Osteoblast (primary cell): ENCODE measurements around the gene GCAT. TPM values are rescaled to one million over a fixed set of nuclear protein-coding genes. Genes with fewer than 3 reads are reported as not detected.

Experiments
- DNase-seq: peaks from one replicate; pipeline ENCODE4 v3.0.0; 2011; ENCODE audit warnings: low spot score, mixed read lengths; ENCODE audit not compliant: insufficient read length; ENCODE audit errors: missing footprints
- H2AFZ ChIP-seq: 2 replicates; pipeline ENCODE4 v1.6.0; 2011; ENCODE audit warnings: mild to moderate bottlenecking, low read length
- H3K27ac ChIP-seq: 2 replicates; pipeline ENCODE4 v1.5.1; 2011; ENCODE audit warnings: mild to moderate bottlenecking, low read depth, low read length, moderate library complexity
- H3K27me3 ChIP-seq: 2 replicates; pipeline ENCODE4 v1.6.0; 2012; ENCODE audit warnings: mild to moderate bottlenecking, control low read depth, inconsistent platforms, low read length, moderate library complexity; ENCODE audit not compliant: insufficient read depth
- H3K36me3 ChIP-seq: 2 replicates; pipeline ENCODE4 v1.5.1; 2011; ENCODE audit warnings: mild to moderate bottlenecking, low read length, control low read depth, moderate library complexity; ENCODE audit not compliant: insufficient read depth
- H3K4me1 ChIP-seq: 2 replicates; pipeline ENCODE4 v1.5.1; 2011; ENCODE audit warnings: mild to moderate bottlenecking, low read length, control low read depth, moderate library complexity; ENCODE audit not compliant: insufficient read depth
- H3K4me2 ChIP-seq: 2 replicates; pipeline ENCODE4 v1.6.0; 2011; ENCODE audit warnings: mild to moderate bottlenecking, low read length; ENCODE audit not compliant: insufficient read depth
- H3K4me3 ChIP-seq: fragments of 200-600 bp; sonication (generic); 3 replicates; pipeline ENCODE4 v1.5.1; 2012; ENCODE audit warnings: mild to moderate bottlenecking, low read length, inconsistent platforms; ENCODE audit not compliant: insufficient read depth
- H3K79me2 ChIP-seq: 2 replicates; pipeline ENCODE4 v1.6.0; 2012; ENCODE audit warnings: mild to moderate bottlenecking, low read length, control low read depth, inconsistent platforms; ENCODE audit not compliant: insufficient read depth
- H3K9me3 ChIP-seq: 2 replicates; pipeline ENCODE4 v1.5.1; 2011; ENCODE audit warnings: low read depth, low read length, control low read depth
- H4K20me1 ChIP-seq: 2 replicates; pipeline ENCODE4 v1.6.0; 2012; ENCODE audit warnings: mild to moderate bottlenecking, low read length, control low read depth; ENCODE audit not compliant: insufficient read depth
- total RNA-seq: library from RNA; depleted of rRNA; stranded (reverse); fragments of >200 nt; gene quantifications from 2 replicates; pipeline ENCODE4 v1.2.3, GENCODE V29; 2012
- TF ChIP-seq, protein P1 (sequence below): IDR thresholded peaks from 2 replicates; pipeline ENCODE4 v1.5.1; 2011; ENCODE audit warnings: mild to moderate bottlenecking, low read depth, low read length, moderate library complexity; ENCODE audit errors: extremely low read depth

The GCAT gene
- total RNA-seq, 1 donor, result 26.8 TPM

DNA sequence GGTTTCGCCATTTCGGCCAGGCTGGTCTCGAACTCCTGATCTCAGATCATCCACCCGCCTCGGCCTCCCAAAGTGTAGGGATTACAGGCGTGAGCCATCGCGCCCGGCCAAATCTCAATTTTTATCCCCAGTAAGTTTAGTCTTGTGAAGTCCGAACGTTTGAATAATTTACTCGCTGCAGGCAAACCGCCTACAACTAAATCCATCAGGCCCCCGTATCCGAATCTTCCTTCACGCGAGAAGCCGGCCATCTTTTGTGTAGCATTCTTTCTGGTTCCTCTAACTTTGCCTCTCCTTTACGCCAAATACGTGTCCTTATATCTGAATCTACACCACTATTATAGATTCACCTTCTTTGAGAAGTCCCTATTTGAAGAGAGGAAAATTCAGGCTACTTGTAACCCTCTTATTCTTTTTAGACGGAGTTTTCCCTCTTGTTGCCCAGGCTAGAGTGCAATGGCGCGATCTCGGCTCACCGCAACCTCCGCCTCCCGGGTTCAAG, 40.9 kb downstream of the GCAT start:
- peak overlapping the region; percentile 83 for H3K4me3 ChIP-seq
- TF ChIP-seq, protein P1, sequence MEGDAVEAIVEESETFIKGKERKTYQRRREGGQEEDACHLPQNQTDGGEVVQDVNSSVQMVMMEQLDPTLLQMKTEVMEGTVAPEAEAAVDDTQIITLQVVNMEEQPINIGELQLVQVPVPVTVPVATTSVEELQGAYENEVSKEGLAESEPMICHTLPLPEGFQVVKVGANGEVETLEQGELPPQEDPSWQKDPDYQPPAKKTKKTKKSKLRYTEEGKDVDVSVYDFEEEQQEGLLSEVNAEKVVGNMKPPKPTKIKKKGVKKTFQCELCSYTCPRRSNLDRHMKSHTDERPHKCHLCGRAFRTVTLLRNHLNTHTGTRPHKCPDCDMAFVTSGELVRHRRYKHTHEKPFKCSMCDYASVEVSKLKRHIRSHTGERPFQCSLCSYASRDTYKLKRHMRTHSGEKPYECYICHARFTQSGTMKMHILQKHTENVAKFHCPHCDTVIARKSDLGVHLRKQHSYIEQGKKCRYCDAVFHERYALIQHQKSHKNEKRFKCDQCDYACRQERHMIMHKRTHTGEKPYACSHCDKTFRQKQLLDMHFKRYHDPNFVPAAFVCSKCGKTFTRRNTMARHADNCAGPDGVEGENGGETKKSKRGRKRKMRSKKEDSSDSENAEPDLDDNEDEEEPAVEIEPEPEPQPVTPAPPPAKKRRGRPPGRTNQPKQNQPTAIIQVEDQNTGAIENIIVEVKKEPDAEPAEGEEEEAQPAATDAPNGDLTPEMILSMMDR, result no peak

DNA sequence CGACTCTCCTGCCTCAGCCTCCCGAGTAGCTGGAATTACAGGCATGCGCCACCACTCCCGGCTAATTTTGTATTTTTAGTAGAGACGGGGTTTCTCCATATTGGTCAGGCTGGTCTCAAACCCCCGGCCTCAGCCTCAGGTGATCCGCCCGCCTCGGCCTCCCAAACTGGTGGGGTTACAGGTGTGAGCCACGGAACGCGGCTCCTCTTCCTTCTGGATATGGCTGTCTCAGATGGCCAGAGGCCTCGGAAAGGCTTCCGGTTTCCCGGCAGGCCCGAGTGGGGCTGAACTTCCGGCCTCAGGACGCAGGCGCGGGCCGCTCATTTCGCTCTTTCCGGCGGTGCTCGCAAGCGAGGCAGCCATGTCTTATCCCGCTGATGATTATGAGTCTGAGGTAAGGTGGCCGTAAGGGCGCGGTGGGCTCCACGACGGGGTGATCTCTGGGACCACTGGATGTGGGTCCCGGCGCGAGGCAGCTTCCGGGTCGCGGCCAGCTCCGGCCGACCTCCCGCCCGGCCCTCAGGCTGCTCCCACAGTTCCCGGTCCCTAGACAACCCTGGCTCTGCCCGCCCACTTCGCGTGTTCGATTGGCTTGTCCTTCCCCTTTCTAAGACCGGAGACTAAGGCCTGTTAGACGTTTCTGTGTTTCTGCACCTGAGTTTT, 41.5 kb downstream of the GCAT start, which contains the start of gene EIF3L:
TSS of gene EIF3L (plus strand) at position 331 of the 663 bp plus-strand sequence. CDS start at position 362, 31 bp downstream.
- DNase-seq, result peak; percentile 99
- Histone ChIP-seq H3K9me3 (no peaks in the 10 kb centered on the region), H3K4me1 (peaks cover 9% of the 10 kb centered on the region), H3K27ac (peak within 1 kb of the TSS; percentile 71), H3K79me2 (peaks cover 48% of the 10 kb centered on the region), H4K20me1 (peaks cover 6% of the 10 kb centered on the region), H3K27me3 (no peaks in the 10 kb centered on the region), H2AFZ (peak within 1 kb of the TSS; percentile 93), H3K4me3 (peak within 1 kb of the TSS; percentile 83), H3K4me2 (peak within 1 kb of the TSS; percentile 98), H3K36me3 (peaks cover 35% of the 10 kb centered on the region)
- TF ChIP-seq, protein P1, result no peak

More for the DNA sequence above, 40.9 kb downstream of the GCAT start:
- peak overlapping the region; percentile 93 for H2AFZ ChIP-seq
- peak; percentile 80 for DNase-seq
- peaks cover 44% of the 10 kb centered on the region for H3K79me2 ChIP-seq
- H3K4me1 ChIP-seq, result peaks cover 9% of the 10 kb centered on the region
- H3K36me3 ChIP-seq, result peaks cover 31% of the 10 kb centered on the region
- peak overlapping the region; percentile 98 for H3K4me2 ChIP-seq
- peak overlapping the region; percentile 71 for H3K27ac ChIP-seq
- H3K9me3 ChIP-seq, result no peaks in the 10 kb centered on the region
- H4K20me1 ChIP-seq, result peaks cover 6% of the 10 kb centered on the region
- H3K27me3 ChIP-seq, result no peaks in the 10 kb centered on the region

DNA sequence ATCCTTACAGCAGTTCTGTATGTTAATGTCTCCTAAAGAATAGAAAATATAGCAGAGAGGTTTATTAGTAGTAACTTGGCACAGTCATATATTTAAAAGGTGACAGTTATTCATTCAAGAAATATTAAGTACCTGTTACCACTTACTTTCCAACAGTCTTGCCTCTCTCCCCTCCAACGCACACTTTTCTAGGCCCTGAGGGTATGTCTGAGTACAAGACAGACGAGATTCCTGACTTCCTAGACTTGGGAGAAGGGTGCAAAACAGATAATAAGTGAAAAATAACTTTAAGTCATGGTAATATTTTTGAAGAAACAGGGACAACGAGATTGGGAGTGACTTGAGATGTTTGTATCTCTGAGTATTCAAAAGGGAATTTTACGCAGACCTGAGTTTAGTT, 43.1 kb downstream of the GCAT start:
- H3K4me3 ChIP-seq, result no peak overlapping the region
- H3K27ac ChIP-seq, result no peak overlapping the region
- peaks cover 63% of the 10 kb centered on the region for H3K79me2 ChIP-seq
- H3K4me1 ChIP-seq, result peaks cover 9% of the 10 kb centered on the region
- H3K36me3 ChIP-seq, result peaks cover 51% of the 10 kb centered on the region
- H3K27me3 ChIP-seq, result no peaks in the 10 kb centered on the region
- H3K9me3 ChIP-seq, result no peaks in the 10 kb centered on the region
- TF ChIP-seq, protein P1, result no peak
- H4K20me1 ChIP-seq, result peaks cover 15% of the 10 kb centered on the region
- H3K4me2 ChIP-seq, result no peak overlapping the region
- DNase-seq, result no peak
- H2AFZ ChIP-seq, result no peak overlapping the region

DNA sequence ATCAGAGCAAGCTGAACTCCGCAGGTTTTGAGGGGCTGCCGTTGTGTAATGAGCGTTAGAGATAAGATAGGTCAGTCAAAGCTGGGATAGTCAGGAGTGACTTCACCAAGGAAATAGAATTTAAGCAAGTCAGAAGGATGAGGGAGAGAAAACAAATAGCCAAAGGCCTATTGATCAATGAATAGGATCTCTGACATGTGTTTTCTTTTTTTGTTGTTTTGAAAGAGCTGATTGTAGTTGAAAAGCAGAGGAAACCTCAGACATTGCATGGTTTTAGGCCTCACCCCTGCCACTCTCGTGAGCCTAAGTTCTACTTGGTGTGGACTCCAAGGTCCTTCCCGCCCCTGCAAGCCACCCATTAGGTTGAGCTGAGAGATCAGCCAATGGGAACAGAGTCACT, 44.7 kb downstream of the GCAT start:
- TF ChIP-seq, protein P1, result no peak
- Histone ChIP-seq H3K79me2 (peaks cover 63% of the 10 kb centered on the region), H3K4me3 (no peak overlapping the region), H3K27ac (no peak overlapping the region), H3K4me2 (no peak overlapping the region), H2AFZ (no peak overlapping the region), H3K9me3 (no peaks in the 10 kb centered on the region), H3K36me3 (peaks cover 54% of the 10 kb centered on the region), H3K27me3 (no peaks in the 10 kb centered on the region), H3K4me1 (peaks cover 9% of the 10 kb centered on the region), H4K20me1 (peaks cover 15% of the 10 kb centered on the region)
- DNase-seq, result peak; percentile 38
